GM18520 (cell line): ENCODE results near the gene DBI.

Source experiments
- ATAC-seq: cut with Tn5 transposase; IDR thresholded peaks from one replicate; pipeline ENCODE4 v1.9.1; 2021; ENCODE audit not compliant: unreplicated experiment

Gene DBI

GRCh38 chr2:119366649-119367471 is at the start of gene DBI, which contains the start of gene C2orf76:
DBI (plus strand) TSS chr2:119366977; CDS start chr2:119367052, 75 bp downstream.
C2orf76 (minus strand) TSS chr2:119366834; CDS start chr2:119339959, 26,875 bp downstream.
- ATAC-seq = peak; percentile 96

DNA sequence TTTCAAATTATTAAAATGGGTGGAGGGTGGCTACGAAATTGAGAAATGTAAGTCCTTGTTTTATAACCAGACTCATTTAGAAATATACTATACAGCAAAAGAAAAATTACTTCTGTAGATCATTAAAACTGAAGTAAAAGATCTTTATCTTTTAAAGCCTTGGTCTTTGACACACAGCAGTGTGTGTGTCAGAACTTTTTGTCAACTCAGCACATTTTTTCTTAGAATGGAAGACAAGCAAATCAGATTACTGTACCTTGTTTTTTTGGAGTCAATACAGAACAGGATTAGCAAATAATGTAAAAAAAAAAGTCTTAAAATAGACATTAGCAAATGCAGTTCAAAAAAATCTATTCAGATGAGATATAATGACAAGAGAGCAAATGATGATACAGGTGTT is 49.2 kb upstream of the DBI start:
- no peak for ATAC-seq

DNA sequence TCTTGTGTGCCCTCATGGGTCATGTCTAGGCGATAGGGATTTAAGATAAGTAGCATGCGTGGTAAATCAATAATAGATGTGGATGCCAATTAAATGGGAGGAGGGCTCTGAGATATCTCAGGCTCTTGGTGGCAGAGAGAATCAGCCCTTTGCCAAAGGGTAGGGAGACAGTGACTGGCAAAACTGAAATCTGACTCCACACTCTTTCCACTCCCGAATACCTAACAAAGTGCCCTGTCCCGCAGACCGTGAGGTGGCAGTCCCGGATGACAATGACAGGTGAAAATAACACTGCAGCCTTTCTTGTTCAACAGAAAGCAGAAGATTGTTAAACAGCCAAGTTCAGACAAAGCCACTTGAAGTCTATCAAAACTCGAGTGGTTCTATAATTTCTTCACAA is 47.2 kb upstream of the DBI start:
- no peak for ATAC-seq

DNA sequence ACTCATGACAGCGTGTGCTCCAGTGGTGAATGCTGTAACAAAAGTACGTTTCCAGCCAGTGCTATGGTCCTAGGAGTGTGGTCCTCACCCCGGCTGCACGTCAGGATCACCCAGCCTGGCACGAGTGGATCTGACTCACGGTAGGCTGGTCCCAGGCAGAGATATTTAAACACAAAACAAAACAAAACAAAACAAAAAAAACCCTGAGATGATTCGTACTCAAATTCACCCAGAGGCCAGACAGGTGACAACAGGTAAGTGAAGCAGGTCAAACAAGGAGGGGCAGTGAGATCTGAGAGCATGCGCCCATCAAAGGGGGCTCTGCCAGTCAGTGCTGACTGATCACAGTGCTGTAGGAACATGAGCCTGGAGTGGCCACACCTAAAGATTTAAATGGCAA is 43.3 kb upstream of the DBI start:
- ATAC-seq = no peak

- no peak for ATAC-seq
Observed at GRCh38 chr2:119324685-119325270, 42.0 kb upstream of the DBI start.

DNA sequence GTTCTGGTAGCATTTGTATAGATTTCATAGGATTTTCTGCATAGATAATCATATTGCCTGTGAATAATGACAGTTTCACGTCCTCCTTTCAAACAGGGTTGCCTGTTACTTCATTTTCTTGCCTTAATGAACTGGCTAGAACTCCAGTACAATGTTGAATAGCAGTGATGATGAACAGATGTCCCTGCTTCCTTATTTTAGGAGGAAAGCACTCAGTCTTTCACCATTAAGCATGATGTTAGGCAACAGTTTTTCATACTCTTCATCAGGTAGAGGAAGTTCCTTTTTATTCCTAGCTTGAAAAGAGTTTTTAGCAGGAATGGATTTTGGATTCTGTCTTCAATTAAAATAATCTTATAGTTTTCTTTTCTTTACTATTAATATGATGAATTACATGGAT is 39.8 kb upstream of the DBI start:
- ATAC-seq = no peak

GRCh38 chr2:119327431-119327830 is 39.3 kb upstream of the DBI start:
- no peak for ATAC-seq

DNA sequence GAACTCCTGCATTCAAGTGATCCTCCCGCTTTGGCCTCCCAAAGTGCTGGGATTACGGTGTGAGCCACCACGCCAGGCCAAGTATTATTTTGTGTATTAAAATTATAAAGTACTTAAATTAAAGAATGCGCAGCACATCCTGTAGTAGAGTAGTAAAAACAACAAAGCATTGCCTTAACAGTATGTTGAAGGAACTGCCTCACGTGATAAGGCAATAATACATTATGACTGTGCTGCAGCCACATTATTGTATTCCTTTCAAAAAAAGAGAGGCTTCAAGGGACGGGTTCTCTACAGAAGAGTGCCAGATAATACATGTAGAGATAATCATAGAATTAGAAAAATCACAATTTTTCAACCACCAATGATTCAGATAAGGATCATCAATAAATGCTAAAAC is 33.8 kb upstream of the DBI start:
- no peak for ATAC-seq

- no peak for ATAC-seq
Observed at GRCh38 chr2:119333360-119333759, 33.4 kb upstream of the DBI start.

DNA sequence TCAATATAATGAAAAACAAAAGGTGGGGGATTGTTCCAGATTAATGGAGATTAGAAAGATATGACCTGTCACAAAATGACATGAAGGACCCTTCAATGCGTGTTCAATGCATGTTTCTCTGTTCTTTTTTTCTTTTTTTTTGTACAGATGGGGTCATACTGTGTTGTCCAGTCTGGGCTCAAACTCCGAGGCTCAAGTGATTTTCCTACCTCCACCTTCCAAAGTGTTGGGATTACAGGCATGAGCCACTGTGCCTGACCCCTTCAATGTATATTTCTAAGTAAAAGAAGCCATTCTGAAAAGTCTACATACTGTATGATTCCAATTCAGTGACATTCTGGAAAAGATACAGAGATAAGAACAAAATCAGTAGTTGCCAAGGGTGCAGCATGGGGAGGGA is 32.9 kb upstream of the DBI start:
- ATAC-seq = no peak

DNA sequence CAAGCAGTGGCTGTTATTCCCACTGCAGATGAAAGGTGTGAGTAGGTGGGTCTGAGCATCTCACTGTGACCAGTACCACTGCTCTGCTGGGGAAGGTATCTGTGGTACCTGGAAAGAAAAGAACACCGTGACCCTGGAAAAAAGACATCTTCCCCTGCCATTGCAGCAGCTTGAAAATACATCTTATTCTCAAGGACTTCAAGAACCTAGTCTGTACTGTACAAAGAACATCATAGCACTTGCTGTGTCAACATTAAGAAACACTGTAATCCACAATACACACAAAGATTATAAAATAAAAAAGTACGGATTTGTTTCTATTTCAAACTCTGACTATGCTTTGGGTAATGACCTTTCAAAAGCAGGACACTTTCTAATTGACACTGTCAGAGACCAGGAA is 29.0 kb upstream of the DBI start:
- ATAC-seq = no peak

- ATAC-seq = no peak
Observed at GRCh38 chr2:119338272-119338671, 28.5 kb upstream of the DBI start.

- peak; percentile 90 for ATAC-seq
Observed at GRCh38 chr2:119338826-119339561, 27.8 kb upstream of the DBI start.

GRCh38 chr2:119339562-119339923 is 27.2 kb upstream of the DBI start:
- ATAC-seq = no peak

DNA sequence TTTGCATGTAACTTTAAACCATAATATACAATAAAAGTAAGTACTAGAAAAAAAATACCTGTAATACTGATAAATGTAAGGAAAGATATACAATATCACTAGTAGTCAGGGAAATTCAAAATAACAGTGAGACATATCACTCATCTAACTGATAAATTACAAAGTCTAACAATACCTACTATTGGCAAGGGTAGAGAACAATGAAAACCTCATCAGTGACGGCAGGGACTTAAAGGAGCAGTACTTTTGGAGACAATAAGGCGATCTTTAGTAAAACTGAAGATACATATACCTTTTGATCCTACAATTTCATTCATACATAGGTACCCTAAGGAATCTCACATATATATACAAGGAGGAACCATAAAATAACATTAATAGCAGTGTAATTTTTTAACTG is 25.1 kb upstream of the DBI start:
- ATAC-seq = no peak

GRCh38 chr2:119349289-119349688 is 17.5 kb upstream of the DBI start:
- no peak for ATAC-seq

DNA sequence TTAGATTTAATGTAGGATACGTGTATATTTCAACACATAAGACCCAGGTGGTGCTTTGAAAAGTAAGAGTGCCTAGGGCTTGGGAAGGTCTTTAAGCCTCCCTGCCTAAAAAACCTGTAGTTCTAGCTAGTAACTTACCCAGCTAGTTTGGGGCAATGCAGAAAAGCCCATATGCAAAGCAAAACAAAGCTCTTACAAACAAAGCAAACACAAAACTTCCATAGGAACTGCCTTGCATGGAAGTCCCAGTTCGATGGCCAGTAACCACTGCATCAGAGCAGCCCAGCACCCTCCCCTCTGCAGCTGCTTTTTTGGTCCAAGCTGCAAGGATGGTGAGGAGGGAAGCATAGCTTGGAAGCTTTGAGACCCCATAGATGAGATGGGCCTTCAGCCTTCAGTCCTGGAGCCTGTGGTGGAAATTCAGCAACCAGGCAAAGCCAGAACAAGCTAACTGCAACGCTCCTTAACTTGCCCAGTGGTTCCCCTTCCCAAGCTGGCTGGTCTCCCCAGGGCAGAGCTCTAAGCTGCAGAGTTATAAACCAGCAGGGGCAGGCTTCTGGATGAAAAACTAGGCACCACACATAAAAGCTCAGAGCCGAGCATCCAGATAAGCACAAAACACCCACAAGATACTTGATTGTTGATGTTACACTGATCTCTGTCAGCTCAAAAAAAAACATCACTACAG is 16.3 kb upstream of the DBI start:
- ATAC-seq = no peak

GRCh38 chr2:119352357-119352756 is 14.4 kb upstream of the DBI start:
- peak; percentile 98 for ATAC-seq

DNA sequence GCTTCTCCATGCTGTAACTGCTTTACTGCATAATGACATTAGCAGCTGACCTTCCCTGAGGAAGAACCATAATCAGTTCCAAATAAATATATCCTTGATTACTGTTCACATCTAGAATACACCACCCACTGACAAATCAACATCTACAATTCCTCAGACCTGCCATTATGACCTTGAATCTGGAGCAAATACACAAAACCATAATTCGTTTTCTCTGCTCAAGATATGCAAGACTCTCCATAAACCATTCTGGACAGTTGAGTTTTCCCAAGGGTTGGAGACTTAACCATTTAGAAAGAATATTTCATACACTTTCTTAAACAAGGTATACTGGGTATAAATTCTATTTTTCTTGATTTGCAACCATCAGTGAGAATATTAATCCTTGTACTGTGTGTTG is 11.9 kb upstream of the DBI start:
- ATAC-seq = no peak

DNA sequence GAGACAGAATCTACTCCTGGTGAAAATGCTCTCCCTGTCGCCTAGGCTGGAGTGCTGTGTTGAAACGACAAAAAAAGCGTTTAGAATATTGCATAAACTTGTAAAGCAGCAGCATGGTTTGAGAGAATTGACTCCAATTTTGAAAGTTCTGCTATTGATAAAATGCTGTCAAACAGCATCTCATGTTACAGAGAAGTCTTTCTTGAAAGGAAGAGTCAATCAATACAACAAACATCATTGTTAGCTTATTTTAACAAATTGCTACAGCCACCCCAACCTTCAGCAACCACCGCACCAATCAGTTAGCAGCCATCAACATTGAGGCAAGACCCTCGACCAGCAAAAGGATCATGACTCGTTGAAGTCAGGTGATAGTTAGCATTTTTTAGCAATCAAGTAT is 7.0 kb upstream of the DBI start:
- ATAC-seq = no peak

GRCh38 chr2:119360423-119360966 is 6.3 kb upstream of the DBI start:
- no peak for ATAC-seq
